ENCODE results near the gene GPR78. TPM values are rescaled to one million over a fixed set of nuclear protein-coding genes. Genes with fewer than 3 reads are reported as not detected.

The GPR78 gene
- total RNA-seq, 2 donors from 2014 or later: not detected

DNA sequence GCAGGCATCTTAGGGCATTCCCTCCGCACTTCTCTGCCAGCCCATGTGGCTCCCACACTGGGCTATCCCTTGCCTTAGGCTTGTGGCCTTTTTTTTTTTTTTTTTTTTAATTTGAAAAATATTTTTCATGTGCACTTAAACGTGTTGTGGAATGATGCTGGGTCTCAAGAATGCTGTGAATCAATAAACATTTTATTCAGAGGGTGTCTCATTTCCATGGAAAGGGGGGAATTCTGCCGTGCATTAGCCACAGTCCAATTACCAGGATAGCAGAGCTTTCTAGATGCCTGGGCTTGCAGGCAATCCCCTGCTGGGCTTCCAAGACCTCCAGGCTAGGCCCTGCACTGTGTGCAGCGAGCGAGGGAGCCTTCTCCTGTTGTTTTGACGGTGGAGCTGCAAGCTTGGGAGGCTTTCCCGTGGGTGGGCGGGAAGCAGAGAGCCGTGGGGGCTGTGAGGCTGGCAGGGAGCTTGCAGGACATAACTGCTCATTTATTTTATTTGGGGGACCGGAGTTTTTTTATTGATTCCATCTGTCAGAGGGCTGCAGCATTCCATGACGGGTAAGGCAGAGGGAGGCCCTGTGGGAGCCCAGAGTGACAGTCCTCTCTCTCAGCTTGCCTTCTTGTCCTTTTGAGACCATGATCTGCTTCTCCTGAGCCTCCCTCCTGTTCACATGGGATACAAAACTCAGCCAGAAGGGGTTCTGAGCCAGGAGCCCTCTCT, 9.8 kb downstream of the GPR78 start:
- no peaks in the 10 kb centered on the region for H3K36me3 ChIP-seq
- no peaks in the 10 kb centered on the region for H3K9me3 ChIP-seq
- no peak for DNase-seq
- intact Hi-C loops (cut with DNase I): loop anchor here (10.0 kb wide), 1 partner anchor 325 kb away; the partner anchor contains the start of gene HTRA3
- H3K4me1 ChIP-seq: no peaks in the 10 kb centered on the region
- TF ChIP-seq, protein P1, sequence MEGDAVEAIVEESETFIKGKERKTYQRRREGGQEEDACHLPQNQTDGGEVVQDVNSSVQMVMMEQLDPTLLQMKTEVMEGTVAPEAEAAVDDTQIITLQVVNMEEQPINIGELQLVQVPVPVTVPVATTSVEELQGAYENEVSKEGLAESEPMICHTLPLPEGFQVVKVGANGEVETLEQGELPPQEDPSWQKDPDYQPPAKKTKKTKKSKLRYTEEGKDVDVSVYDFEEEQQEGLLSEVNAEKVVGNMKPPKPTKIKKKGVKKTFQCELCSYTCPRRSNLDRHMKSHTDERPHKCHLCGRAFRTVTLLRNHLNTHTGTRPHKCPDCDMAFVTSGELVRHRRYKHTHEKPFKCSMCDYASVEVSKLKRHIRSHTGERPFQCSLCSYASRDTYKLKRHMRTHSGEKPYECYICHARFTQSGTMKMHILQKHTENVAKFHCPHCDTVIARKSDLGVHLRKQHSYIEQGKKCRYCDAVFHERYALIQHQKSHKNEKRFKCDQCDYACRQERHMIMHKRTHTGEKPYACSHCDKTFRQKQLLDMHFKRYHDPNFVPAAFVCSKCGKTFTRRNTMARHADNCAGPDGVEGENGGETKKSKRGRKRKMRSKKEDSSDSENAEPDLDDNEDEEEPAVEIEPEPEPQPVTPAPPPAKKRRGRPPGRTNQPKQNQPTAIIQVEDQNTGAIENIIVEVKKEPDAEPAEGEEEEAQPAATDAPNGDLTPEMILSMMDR (IDR thresholded peaks at IDR 0.05): no peak
- no peak overlapping the region for H3K4me3 ChIP-seq
- no peak overlapping the region for H3K9ac ChIP-seq (ENCODE audit: low read depth in 2 of 2, low read length in 2 of 2)
- no peak overlapping the region for H3K27ac ChIP-seq
- H3K27me3 ChIP-seq: peaks cover 27% of the 10 kb centered on the region

DNA sequence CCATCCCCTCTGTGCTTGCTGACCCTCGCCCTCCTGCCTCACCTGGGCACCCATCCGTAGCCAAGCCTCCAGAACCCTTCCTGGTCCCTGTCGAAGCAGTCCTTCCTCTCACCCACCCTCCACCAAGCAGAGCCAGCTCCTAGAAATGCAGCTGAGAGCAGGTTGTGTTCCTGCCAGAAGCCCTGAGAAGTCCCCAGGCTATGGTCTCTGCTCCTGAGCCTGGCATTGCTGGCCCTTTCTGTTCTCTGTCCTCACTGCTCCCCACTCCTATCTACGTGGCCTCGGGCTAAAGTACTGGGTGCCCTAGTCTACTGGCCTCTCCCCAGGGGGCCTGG, 10.3 kb downstream of the GPR78 start:
- peaks cover 27% of the 10 kb centered on the region for H3K27me3 ChIP-seq

DNA sequence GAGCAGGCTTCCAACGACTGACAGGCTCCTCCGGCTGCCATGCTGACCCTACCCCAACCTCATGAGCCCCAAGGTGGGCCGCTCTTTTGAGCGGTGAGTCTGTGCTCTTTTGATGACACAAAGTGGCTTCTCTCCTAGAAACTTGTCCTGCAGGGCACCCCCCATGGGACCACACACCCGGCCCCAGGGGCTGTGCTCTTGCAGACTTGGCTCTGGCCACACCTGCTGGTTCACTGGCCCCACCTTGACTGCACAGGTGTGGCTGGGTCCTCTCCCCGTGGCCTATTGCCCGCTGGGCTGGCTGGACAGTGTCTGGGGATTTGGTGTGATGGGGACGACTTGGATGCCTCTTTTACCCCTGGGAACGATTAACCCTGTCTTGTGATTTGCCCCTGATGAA, 10.9 kb downstream of the GPR78 start:
- H3K9me3 ChIP-seq: no peaks in the 10 kb centered on the region
- TF ChIP-seq, protein P1 (IDR thresholded peaks at IDR 0.05): no peak
- no peak overlapping the region for H3K4me3 ChIP-seq
- no peaks in the 10 kb centered on the region for H3K36me3 ChIP-seq
- no peak overlapping the region for H3K27ac ChIP-seq
- peaks cover 27% of the 10 kb centered on the region for H3K27me3 ChIP-seq
- DNase-seq: no peak
- H3K4me1 ChIP-seq: no peaks in the 10 kb centered on the region
- intact Hi-C loops (cut with DNase I): loop anchor here (10.0 kb wide), 1 partner anchor 326 kb away; the partner anchor contains the start of gene HTRA3
- H3K9ac ChIP-seq (ENCODE audit: low read depth in 2 of 2, low read length in 2 of 2): no peak overlapping the region

More for the DNA sequence above, 10.3 kb downstream of the GPR78 start:
- Histone ChIP-seq H3K27ac (no peak overlapping the region), H3K4me3 (no peak overlapping the region), H3K4me1 (no peaks in the 10 kb centered on the region), H3K9ac (ENCODE audit: low read depth in 2 of 2, low read length in 2 of 2) (no peak overlapping the region), H3K36me3 (no peaks in the 10 kb centered on the region), H3K9me3 (no peaks in the 10 kb centered on the region)
- intact Hi-C loops (cut with DNase I): loop anchor here (10.0 kb wide), 1 partner anchor 326 kb away; the partner anchor contains the start of gene HTRA3
- TF ChIP-seq, protein P1 (IDR thresholded peaks at IDR 0.05): no peak
- DNase-seq: no peak

DNA sequence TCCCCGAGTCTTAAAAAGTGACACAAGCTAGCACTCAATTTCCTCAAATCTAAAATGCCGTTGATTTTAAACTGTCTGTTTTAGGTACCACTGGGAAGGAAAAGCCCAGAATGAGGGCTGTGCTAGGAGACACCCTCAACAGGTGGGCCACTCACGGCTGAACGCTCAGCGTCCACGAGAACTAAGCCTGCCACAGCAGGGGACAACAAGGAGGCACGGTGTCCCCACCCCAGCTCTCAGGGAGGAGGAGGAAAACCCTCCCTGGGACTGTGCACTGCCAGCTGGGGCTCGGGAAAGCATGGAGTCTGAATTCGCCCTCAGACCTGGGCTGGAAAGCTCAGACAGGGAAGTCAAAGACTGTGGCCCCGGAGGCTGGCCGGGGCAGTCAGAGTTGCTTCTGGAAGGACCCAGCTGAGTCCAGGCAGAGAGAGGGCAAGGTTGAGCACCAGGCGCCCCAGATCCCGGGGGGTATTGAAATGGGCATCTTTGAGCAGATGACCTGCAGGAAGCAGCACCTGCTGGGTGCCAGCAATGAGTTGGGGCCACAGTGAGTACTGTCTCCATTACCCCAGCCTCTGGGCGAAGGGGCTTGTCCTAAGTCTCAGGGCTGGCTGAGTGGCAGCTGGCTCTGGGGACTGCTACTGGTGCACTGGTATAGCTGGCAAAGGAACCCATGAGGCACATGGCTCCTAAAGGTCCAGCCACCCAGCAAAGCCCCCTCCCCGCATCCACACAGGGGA, 11.6 kb downstream of the GPR78 start:
- Histone ChIP-seq H3K36me3 (no peaks in the 10 kb centered on the region), H3K27ac (no peak overlapping the region), H3K4me1 (no peaks in the 10 kb centered on the region), H3K9me3 (no peaks in the 10 kb centered on the region), H3K9ac (ENCODE audit: low read depth in 2 of 2, low read length in 2 of 2) (no peak overlapping the region), H3K4me3 (no peak overlapping the region), H3K27me3 (peaks cover 27% of the 10 kb centered on the region)
- TF ChIP-seq, protein P1 (IDR thresholded peaks at IDR 0.05): no peak
- intact Hi-C loops (cut with DNase I): loop anchor here (10.0 kb wide), 1 partner anchor 327 kb away; the partner anchor contains the start of gene HTRA3
- no peak for DNase-seq

DNA sequence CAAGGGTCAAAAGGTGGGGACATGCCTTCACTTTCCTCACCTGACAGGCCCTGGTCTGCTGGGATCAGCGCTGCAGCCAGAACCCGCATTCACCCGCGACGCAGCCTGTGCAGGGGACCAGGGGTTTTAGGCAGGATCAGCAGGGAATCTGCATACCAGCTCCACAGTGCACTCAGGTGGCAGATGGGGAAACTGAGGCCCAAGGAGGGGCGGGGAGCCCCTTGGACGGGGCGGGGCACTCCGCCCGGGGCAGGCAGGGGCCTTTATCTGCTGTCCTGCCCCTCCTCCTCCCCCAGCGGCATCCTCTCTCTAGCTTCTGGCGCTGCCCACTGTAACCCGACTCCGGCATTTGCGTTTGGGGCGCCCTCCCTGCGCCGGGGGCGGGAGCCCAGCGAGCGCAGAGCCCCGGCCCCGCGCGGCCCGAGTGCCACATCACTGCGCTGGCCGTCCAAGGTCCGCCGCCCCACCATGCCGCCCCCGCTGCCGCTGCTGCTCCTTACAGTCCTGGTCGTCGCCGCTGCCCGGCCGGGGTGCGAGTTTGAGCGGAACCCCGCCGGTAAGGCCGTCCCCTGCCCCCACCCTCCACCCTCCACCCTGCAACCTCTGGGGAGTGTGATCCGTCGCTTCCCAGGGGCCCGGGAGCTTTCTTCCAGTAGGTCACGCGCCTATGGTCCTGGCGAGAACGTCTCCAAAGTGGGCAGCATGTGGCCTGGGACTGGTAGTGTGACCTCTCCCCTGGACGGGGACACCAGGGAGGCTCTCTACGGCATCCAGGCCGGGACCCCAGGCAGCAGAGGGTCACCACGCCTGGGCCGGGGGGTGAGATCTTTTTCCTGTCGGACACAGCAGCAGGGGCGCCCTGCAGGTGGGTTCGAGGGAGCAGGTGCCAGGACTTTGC, 12.4 kb downstream of the GPR78 start, which contains the start of gene CPZ:
CPZ (plus strand) TSS at position 400 of the 898 bp plus-strand sequence; CDS start at position 469, 69 bp downstream.
- Histone ChIP-seq H3K9ac (ENCODE audit: low read depth in 2 of 2, low read length in 2 of 2) (no peak within 1 kb of the TSS), H3K36me3 (no peaks in the 10 kb centered on the region), H3K4me1 (no peaks in the 10 kb centered on the region), H3K9me3 (no peaks in the 10 kb centered on the region), H3K27me3 (peaks cover 27% of the 10 kb centered on the region), H3K4me3 (no peak within 1 kb of the TSS), H3K27ac (no peak within 1 kb of the TSS)
- DNase-seq: no peak
- TF ChIP-seq, protein P1 (IDR thresholded peaks at IDR 0.05): no peak
- intact Hi-C loops (cut with DNase I): loop anchor here (10.0 kb wide), 1 partner anchor 328 kb away; the partner anchor contains the start of gene HTRA3

All from colonic mucosa (tissue), 4 donors.